Vagina (tissue), 2 donors: ENCODE data around the gene C20orf202.

Experiments used
- CTCF ChIP-seq, 3 experiments: fragments of 450-650 bp in 2 of 3; fragments of 200-600 bp in 1 of 3; sonication (generic) in 1 of 3; IDR thresholded peaks; one replicate each; pipeline ENCODE4 v1.5.1; 2017 to 2019; ENCODE audit warnings: antibody characterized with exemption in 3 of 3, mild to moderate bottlenecking in 2 of 3, moderate library complexity in 2 of 3
- POLR2A ChIP-seq, 2 donors: fragments of 450-650 bp; IDR thresholded peaks; one replicate each; pipeline ENCODE4 v1.6.1; 2017; ENCODE audit warnings: antibody characterized with exemption in 2 of 2, mild to moderate bottlenecking in 2 of 2, moderate library complexity in 2 of 2
- POLR2AphosphoS5 ChIP-seq, 2 donors: sonication (generic); formaldehyde crosslinking; IDR thresholded peaks; one replicate each; pipeline ENCODE4 v1.9.0; 2017; ENCODE audit warnings: antibody characterized with exemption in 2 of 2, mild to moderate bottlenecking in 2 of 2, low read depth in 1 of 2; ENCODE audit not compliant: insufficient read depth in 1 of 2

GRCh38 chr20:1182106-1182505 is 21.1 kb upstream of the C20orf202 start:
- TF ChIP-seq CTCF (IDR thresholded peaks at IDR 0.05) (no peak), POLR2A (IDR thresholded peaks at IDR 0.05) (no peak), POLR2AphosphoS5 (IDR thresholded peaks at IDR 0.05; ENCODE audit: insufficient read depth in 1 of 2, low read depth in 1 of 2) (no peak)
